A549 treated with CORT108297 at 1 μM for 4 hours (cell line): ENCODE data around the gene PYY. TPM values are rescaled to one million over a fixed set of nuclear protein-coding genes. Genes with fewer than 3 reads are reported as not detected.

ENCODE experiments used
- total RNA-seq: library from RNA; stranded (reverse); fragments of 200-300 nt; extraction: Qiagen RNA extraction; gene quantifications from 5 replicates; pipeline ENCODE4 v1.2.3, GENCODE V29; 2022

PYY gene
- 0.13 TPM in 1 of 5 replicates, not detected in the others for total RNA-seq

DNA sequence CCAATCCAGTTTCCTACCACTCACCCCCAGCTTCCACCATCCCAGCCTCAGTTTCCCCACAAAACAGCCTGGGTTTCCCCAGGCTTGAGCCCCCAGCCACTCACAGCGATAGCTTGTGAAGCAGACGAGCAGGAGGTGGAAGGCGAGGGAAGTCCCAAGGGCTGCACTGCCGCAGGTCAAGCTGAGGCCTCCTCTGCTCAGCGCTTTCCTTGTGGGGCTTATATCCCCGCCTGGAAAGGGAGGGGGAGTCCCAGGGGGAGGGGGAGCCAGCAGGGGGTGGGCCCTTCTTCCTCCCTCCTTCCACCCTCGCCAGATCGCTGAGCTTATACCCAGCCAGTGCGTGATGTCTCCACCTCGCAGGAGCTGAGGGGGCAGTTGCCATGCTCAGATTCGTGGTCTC, at the start of gene PYY:
Gene PYY, minus strand, starts transcription at position 195 of the 400 bp plus-strand sequence. CDS start 457 bp downstream, outside the sequence.

DNA sequence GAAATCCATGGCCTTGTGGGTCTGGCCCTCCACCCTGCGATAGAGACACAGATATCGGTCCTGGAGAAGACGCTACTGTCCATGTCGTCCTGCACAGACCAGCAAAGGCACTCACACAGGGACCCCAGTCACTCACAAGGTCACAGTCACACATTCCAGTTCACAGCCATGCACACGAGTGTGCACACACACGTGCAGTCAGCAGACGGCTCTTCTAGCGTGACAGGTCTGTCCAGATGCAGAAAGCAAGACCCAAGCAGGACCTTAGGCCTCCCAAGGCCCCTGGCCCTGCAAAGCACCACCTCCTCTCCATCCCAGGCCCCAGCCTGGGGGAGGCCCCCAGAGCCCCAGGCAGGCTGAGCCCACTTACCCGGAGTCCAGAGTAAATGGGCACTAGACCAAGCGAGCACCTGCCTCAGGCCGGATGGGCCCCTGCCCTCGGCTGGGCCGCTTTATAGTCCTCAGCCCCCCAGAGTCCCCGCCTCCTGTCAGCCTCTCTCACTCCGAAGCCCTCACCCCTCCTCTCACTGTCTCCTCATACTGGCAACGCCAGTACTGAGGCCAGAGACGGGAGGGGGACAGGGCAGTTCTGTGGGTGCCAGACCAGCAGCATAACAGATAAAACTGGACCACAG, 11.6 kb downstream of the PYY start, which contains the start of gene PPY:
Gene PPY, minus strand, starts transcription at position 426 of the 635 bp plus-strand sequence. CDS start 822 bp downstream, outside the sequence.

DNA sequence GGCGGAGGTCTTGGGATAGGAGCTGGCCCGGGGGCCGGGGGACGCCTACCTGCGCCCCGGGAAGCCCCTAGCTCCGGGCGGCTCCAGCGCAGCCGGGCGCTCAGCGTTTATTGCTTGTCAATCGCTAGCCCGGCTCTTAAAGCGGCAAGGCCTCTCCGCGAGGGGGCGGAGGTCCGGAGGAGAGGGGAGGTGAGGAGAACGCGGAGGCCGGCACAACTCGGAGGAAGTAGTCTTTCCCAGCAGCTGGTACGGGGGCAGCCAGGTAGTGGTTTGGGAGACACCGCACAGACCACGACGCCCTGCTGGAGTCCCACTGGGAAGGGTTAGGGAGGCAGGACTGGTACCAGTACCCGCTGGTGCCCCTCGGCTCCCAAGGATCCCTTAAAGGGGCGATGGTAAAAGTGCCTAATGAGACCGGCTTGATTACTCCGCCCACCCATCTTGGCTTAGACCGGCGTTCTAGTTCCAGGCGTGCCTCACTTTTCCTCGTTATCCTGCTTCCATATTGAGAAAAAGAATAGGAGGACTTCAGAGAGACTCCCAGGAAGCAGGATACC, 46.2 kb downstream of the PYY start, which contains the start of gene MPP2:
Gene MPP2, minus strand, starts transcription at position 112 of the 557 bp plus-strand sequence. CDS start 3,076 bp downstream, outside the sequence.

Other genes with a start within 250 kb of the PYY start
- 0.04 to 0.07 TPM in 2 of 5 replicates, not detected in the others for gene SOST, start 195.1 kb downstream of the PYY start, total RNA-seq
- 59.1 to 64.1 TPM (median 61.0 TPM) in 5 replicates for gene DUSP3, start 175.0 kb downstream of the PYY start, total RNA-seq
- gene CFAP97D1, start 173.5 kb downstream of the PYY start, total RNA-seq = 0.02 TPM in 3 of 5 replicates, not detected in the others
- 14.1 to 21.2 TPM (median 18.7 TPM) in 5 replicates for gene MPP3, start 120.8 kb downstream of the PYY start, total RNA-seq
- gene CD300LG, start 106.8 kb downstream of the PYY start, total RNA-seq = not detected in 5 replicates
- 1.6 to 2.4 TPM (median 1.9 TPM) in 5 replicates for gene MPP2, start 46.4 kb downstream of the PYY start, total RNA-seq
- gene PPY, start 11.5 kb downstream of the PYY start, total RNA-seq = 0.22 TPM in 1 of 5 replicates, not detected in the others
- 0.84 to 1.2 TPM (median 1.1 TPM) in 5 replicates for gene NAGS, start 50.7 kb upstream of the PYY start, total RNA-seq
- 26.9 to 35.9 TPM (median 34.2 TPM) in 5 replicates for gene TMEM101, start 61.0 kb upstream of the PYY start, total RNA-seq
- 50.2 to 53.0 TPM (median 51.7 TPM) in 5 replicates for gene LSM12, start 112.7 kb upstream of the PYY start, total RNA-seq
- 116 to 180 TPM (median 171 TPM) in 5 replicates for gene G6PC3, start 116.8 kb upstream of the PYY start, total RNA-seq
- gene HDAC5, start 169.7 kb upstream of the PYY start, total RNA-seq = 13.6 to 17.2 TPM (median 15.6 TPM) in 5 replicates
- 8.9 to 10.6 TPM (median 9.4 TPM) in 5 replicates for gene HROB, start 188.0 kb upstream of the PYY start, total RNA-seq
- 0.04 to 0.08 TPM (median 0.05 TPM) in 3 of 5 replicates, not detected in the others for gene ASB16, start 216.8 kb upstream of the PYY start, total RNA-seq
- 36.3 to 46.3 TPM (median 45.0 TPM) in 5 replicates for gene TMUB2, start 233.0 kb upstream of the PYY start, total RNA-seq
- gene ATXN7L3, start 245.9 kb upstream of the PYY start, total RNA-seq = 51.9 to 71.6 TPM (median 67.8 TPM) in 5 replicates